Liver (tissue), 3 donors: ENCODE results near the gene MARCHF2.

ENCODE experiments used
- EGR1 ChIP-seq, 2 donors: IDR thresholded peaks; 2 replicates each; pipeline ENCODE4 v1.6.1; 2016 to 2018; ENCODE audit warnings: antibody characterized with exemption in 2 of 2, low read depth in 2 of 2
- SP1 ChIP-seq: IDR thresholded peaks from 2 replicates; pipeline ENCODE4 v1.6.1; 2018; ENCODE audit warnings: antibody characterized with exemption, mild to moderate bottlenecking
- TF ChIP-seq, protein P1 (sequence below): fragments of 150-350 bp; IDR thresholded peaks from 2 replicates; pipeline ENCODE4 v1.5.1; 2017; ENCODE audit warnings: improper control_type of control experiment, low read depth, low read length; ENCODE audit not compliant: missing input control
- donor health status: healthy.
- donor health status: healthy.

DNA sequence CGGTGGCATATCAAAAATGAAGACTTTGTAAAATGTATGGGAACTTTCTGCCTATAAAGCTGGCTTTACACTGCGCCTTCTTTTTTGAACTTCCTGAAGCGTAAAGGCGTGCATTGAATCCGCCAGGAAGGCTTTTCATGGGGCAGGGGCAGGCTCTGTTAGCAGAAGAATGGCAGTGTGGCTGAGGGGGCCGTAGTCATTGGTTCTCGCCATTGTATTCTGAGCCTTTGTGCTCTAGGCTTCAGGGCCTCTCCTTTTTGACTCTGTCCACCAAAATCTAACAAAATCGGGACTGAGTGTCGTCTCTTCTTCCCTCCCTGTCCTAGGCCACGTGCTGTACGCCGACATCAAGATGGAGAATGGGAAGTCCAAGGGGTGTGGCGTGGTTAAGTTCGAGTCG, 75.3 kb downstream of the MARCHF2 start:
- TF ChIP-seq SP1 (no peak), EGR1 (IDR thresholded peaks at IDR 0.05; ENCODE audit: low read depth in 2 of 2) (no peak)
- TF ChIP-seq, protein P1, sequence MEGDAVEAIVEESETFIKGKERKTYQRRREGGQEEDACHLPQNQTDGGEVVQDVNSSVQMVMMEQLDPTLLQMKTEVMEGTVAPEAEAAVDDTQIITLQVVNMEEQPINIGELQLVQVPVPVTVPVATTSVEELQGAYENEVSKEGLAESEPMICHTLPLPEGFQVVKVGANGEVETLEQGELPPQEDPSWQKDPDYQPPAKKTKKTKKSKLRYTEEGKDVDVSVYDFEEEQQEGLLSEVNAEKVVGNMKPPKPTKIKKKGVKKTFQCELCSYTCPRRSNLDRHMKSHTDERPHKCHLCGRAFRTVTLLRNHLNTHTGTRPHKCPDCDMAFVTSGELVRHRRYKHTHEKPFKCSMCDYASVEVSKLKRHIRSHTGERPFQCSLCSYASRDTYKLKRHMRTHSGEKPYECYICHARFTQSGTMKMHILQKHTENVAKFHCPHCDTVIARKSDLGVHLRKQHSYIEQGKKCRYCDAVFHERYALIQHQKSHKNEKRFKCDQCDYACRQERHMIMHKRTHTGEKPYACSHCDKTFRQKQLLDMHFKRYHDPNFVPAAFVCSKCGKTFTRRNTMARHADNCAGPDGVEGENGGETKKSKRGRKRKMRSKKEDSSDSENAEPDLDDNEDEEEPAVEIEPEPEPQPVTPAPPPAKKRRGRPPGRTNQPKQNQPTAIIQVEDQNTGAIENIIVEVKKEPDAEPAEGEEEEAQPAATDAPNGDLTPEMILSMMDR: no peak
